Measurements from ENCODE around the gene ARHGEF28.

ARHGEF28 gene

GRCh38 chr5:73989956-73990355 lies 364.0 kb downstream of the ARHGEF28 start:
- no peaks in the 10 kb centered on the region for H3K36me3 ChIP-seq (ENCODE audit: control insufficient read depth, insufficient read depth, low read length)

More at GRCh38 chr5:73989956-73990355, 364.0 kb downstream of the ARHGEF28 start:
- no peaks in the 10 kb centered on the region for H3K9me3 ChIP-seq (ENCODE audit: control insufficient read depth, low read length)
- no peaks in the 10 kb centered on the region for H3K4me1 ChIP-seq (ENCODE audit: control insufficient read depth, insufficient read depth, low read length, poor library complexity, severe bottlenecking)
- no peak for DNase-seq
- no peaks in the 10 kb centered on the region for H3K27me3 ChIP-seq (replicated peaks; ENCODE audit: control insufficient read depth, insufficient read depth, low read length, poor library complexity, severe bottlenecking)
- H3K27ac ChIP-seq (ENCODE audit: insufficient read depth, low read length, poor library complexity, severe bottlenecking), result no peak overlapping the region
- H3K4me3 ChIP-seq (ENCODE audit: insufficient read depth, low read depth, low read length, poor library complexity, severe bottlenecking), result no peak overlapping the region

All from effector memory CD4-positive, alpha-beta T cell (primary cell).